ENCODE data around the gene FADS2.
A peak's percentile ranks its signal among the peaks of the same experiment; 100 is the strongest.

Gene FADS2

DNA sequence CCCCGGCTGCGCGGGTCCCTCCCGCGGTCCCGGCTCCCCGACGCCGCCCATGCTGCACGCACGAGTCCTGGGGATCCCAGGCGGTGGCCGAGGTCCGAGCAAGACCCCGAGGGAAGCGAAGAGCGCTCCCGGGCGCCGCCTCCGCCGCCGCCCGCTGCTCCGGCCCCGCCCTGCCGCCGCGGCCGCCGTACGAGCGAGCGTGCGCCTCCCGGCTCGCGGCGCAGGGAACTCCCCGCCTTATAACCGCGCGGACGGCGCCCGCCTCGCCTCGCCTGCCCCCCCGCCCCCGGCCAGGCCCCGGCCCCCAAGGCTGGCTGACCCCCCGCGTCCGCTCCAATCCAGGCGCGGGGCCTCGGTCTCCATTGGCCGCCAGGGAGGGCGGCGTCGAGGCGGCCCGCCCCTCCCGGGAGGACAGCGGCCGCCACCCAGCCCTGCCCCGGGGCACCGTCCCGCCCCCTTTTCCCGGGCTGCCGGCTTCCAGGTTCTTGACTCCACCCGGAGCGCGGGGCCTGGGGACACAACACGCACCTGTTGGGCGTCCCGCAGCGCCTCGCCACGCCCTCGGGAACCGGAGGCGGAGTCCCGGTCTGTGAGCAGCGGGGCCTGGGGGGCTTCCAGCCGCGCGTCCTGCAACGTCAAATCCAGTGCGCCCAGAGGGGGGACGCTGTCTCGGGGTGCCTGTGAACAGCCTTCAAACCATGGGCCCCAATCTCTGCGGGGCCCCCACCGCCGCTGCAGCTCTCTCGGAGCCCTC is 63.4 kb downstream of the FADS2 start, which contains the start of gene FADS3:
Gene FADS3 (minus strand): TSS at position 215 of the 754 bp plus-strand sequence. CDS start 164 bp downstream, at position 51.
- peak; percentile 26 for DNase-seq

DNA sequence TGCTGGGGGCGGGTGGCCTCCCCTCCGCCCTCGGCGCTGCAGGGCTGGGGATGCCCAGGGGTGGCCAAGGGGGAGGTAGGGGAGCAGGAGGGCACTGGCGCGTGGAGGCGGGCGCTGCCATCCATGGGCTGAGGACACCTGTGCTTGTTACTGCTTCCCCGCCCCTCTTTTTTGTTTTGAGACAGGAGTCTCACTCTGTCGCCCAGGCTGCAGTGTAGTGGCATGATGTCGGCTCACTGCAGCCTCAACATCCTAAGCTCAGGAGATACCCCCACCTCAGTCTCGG is 63.9 kb downstream of the FADS2 start:
- DNase-seq: no peak

DNA sequence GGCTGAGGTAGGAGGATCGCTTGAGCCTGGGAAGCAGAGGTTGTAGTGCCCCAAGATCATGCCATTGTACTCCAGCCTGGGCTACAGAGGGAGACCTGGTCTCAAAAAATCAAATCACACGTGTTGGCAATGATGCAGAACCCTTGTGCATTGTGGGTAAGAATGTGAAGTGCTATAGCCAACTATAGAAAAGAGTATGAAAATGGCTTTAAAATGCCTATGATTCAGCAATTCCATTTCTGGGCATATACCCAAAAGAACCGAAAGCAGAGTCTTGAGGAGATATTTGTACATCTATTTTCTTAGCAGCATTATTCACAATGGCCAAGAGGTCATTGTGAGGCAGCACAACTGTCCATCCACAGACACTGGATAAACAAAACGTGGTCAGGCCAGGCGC is 65.9 kb downstream of the FADS2 start:
- DNase-seq: no peak

DNA sequence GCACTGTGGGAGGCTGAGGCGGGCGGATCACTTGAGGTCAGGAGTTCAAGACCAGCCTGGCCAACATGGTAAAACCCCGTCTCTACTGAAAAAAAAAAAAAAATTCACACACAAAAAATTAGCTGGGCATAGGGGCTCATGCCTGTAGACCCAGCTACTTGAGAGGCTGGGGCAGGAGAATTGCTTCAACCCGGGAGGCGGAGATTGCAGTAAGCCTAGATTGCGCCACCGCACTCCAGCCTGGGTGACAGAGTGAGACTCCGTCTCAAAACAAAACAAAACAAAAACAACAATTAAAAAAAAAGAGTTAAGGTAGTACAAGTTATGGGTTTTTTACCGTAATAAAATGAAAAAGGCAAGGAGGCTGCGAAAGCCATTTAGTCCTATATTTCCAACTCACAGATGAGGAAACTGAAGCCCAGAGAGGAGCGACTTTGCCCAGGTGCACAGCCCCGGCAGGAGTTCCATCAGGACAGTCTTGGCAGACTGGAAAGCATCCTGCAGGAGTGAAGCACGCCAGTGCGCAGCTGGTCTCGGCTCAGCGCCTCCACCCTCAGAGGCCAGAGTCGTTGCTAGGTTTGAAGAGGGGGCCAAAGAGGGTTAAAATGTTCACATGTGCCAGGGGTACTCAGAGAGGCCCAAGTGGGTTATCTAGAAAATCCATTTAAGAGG is 67.1 kb downstream of the FADS2 start:
- no peak for DNase-seq

DNA sequence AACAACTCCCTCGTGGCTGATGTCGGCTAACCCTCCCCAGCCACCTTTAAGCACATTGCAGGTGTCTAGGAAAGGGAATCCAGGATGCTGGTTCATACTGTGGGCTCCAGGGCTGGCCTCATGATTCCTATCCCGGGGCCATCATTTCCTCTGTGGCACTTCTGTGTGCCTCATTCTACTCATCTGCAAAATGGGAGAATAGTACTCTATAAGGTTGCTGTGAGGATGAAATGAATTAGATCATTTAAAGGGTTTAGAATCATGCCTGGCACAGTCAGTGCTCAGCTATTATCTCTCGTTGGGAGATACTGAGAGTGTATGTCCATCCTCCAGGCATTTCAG is 67.6 kb downstream of the FADS2 start:
- DNase-seq: no peak

DNA sequence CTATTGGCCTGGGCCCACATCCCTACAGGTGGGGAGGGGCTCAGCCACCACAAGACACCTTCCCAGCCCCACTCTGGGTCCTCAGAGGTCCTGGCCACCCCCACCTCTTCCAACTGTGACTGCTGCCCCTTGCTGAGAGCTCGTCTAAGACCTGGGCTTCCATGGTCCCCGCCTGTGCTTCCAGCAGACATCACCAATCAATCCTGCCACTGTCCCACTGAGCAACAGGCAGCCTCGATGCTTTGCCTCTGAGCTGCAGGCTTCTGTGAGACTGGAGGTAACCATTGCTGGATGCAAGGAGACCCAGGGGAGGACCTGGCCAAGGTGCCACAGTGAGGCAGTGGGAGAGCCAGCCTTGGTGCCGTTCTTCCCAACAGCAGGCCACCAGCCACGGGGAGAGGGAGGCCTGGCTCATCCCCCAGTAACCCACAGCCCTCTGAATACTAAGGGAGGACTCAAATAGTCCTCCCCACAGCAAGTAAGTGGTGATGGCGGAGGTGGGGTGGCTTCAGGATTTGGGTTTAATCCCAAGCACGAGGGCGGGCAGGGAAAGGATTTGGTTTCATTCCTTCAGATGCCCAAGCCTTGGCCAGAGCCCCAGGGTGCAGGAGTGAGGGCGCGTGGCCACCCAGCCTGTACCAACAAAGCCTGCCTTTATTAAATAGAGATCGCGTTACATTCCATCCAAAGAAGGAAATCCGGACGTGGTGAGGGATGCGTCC is 68.7 kb downstream of the FADS2 start:
- DNase-seq: no peak

DNA sequence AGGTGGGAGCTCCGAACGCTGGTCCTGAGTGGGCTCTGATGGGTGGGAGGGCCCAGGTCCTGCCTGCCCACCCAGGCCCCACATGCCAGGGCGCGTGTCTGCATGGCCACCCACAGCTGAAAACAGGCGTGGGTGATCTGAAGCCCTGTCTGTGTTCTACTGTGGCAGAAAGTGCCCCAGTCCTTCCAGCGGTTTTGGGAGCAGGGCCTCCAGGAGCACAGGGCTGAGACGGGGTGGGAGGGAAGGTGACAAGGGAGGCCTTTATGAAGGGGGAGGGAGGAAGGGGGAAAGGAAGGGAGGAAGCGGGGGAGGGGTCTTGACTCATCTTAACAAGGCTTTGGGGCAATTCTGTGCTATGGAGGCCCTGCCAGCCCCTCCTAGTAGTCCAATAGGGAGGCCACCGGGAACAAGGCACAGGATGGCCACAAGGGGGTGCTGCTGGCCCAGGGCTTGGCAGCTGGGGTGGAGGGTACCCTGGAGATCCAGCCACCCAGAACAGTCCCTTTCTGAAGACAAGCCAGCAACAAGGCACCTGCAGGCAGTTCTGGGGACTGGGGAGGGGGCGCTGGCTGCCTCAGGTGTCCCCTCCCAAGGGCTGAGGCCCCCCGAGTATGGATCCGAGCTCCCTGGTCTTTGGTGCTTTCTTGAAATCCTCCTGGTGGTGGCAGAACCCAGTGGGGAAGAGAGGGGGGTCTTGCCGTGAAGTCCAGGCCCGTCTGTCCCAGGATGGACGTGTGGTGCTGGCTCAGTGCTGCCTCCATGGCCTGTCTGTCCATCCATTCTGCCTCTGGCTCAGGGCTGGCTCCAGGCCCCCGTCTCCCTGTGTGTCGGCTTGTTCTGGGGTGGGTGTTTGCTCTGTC is 69.5 kb downstream of the FADS2 start:
- peak; percentile 67 for DNase-seq

DNA sequence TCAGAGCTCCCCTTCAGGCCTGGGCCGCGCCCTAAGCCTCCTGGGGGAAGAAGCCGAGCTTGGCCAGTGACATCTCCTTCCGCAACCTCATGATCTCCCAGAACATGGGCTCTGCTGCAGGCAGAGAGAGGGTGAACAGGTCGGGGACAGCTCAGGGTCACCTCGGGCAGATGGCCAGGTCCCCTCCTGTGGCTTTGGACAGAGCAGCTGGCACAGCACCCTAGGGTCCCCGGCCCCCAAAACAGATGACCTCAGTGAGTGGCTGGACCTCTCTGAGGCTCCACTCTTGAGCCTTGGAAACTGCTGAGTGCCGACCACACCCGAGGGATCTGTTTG is 70.1 kb downstream of the FADS2 start:
- DNase-seq: no peak

DNA sequence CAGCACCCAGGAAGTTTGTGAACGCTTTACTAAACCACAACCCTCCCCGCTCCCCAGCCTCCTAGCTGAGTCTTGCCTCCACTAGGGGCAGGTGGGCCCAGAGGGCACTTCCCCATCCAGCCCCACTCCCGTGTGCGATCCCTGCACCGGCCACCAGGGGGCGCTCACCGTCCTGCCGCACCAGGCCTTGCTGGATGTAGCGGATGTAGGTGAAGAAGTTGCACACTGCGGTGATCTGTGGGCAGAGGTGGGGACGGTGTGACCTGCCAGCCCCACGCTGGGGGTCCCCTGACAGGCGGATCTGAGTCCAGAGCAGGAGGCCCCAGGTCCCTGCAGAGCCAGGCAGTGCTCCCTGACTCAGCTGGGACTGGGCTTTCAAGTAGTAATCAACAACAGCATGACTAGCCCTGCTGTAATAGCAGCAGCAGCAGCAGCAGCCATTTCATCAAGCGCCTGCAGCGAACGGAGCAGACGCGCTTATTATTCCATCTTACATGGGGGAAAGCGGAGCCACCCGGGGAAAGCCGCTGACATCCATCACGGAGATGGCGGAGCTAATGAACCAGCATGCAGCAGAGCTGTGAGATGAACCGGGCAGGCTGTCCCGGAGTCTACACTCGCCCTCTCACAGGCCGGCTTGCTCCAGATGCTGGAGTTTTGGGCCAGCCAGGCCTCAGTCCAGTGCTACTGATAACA is 71.2 kb downstream of the FADS2 start:
- peak; percentile 88 for DNase-seq

DNA sequence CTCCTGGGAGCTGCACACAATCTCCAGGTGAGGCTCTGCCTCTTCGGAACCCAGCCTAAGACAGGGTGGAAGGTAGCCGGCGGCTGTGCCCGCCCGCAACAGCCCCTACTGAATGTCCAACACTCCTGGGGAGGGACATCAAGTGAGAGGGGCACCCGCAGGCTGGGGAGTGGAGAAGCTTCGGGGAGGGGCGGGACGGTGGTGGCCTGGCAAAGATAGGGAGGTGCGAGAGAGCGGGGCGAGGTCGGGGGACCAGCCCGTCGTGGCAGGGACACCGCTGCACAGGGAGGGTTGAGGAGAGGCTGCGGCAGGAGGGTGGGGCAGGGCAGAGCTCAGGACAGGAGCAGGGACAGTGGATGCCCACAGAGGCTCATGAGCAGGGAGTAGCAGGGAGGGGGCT is 72.2 kb downstream of the FADS2 start:
- no peak for DNase-seq

DNA sequence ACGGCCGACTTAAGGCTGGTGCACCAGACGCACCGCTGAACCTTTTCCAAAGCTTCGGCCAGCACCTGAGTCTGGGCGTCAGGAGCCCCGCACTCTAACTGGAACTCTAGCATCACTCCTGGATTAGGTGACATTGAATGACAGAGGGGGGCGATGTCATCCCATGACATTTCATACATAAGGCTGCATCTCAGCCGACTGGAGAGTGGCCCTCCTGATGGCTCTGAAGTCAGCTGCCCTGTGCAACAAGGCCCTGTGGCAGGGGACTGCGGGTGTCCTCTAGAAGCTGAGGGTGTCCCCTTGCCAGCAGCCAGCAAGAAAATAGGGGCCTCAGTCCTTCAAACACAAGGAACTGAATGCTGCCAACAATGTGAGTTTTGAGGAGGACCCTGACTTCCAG is 73.3 kb downstream of the FADS2 start:
- DNase-seq: no peak

DNA sequence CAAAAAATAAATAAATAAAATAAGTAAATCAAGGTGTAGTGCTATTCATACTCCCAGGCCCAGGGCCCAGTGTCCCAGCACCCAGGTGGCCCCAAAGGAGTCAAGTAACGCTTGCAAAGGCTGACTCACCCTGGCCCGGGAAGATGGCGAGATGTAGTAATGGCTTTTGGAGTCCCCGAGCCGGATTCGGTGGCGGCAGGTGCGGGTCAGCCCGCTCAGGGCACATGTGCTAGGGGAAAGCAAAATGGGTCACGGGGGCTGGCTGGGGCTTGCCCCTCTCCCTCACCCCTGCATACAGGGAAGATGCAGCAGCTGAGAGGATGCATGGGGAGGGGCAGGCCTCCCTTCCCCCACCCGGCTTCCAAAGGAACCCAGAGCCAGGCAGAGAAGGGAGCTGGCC is 74.2 kb downstream of the FADS2 start:
- DNase-seq: no peak

DNA sequence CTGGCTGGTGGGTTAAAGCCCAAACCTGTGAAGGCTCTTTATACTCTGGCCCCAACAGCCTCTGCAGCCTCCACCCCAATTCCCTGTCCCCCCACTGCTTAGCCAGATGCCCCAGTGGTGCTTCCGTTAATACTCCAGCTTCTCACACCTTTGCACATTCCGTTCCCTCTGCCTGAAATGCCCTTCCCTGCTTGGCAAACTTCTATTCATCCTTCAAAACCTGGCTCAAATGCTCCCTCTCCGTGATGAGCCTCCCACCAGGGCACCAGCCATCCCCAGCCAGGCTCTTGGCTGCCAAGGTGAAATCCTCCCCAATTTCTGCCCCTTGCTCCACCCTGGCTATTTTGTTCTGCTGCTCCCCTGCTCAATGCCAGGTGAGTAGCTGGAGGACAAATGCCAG is 75.7 kb downstream of the FADS2 start:
- no peak for DNase-seq

DNA sequence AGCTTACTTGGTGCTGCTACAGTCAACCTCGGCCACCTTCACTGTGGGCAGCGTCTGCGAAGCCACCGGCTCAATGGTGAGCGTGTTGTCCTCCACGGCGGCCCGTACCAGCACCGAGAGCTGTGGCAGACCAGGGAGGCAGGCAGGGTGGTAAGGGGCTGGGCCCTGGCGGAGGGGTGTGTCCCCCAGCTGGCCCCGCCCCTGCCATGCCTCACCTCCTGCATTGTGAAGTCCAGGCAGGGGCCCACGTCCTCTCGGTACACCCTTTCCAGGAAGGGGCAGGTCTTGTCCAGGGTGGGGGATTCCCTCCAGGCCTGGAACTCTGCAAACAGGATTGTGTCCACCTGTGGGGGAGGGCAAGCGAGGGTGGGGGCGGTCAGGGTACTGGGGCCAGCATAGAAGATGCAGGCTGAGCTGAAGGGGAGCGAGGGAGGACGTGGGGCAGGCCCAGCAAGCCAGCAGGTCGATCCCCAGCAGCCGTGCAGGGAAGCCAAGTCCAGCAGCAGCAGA is 76.5 kb downstream of the FADS2 start:
- no peak for DNase-seq

DNA sequence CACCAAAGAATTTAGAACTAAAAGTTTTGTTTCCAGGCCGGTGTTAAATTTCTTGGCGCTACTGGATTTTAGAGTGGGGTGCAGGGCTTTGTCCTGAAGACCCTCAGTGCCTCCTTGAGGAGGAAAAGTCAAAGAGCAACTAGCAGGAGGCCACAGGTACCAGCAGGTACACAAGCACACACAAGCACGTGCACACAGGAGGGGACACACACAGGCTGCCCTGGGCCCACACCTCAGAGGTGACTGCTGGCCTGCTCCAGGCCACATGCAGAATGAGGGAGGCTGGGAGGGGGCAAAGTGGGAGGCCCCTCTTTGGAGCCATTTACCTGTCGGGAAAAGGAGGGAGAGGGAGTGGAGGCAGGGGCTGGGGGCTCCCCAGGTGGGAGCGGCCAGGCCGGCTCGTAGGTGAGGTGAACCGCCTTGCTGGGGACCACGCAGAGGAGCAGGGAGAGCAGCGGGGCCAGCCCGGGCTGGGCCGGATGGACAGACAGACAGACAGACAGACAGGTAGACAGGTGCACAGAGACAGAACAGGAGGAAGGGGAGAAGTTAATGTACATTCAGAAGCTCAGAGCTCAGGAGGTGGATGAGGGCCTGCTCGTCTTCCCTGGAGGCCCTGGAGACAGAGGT is 77.1 kb downstream of the FADS2 start:
- DNase-seq: no peak

DNA sequence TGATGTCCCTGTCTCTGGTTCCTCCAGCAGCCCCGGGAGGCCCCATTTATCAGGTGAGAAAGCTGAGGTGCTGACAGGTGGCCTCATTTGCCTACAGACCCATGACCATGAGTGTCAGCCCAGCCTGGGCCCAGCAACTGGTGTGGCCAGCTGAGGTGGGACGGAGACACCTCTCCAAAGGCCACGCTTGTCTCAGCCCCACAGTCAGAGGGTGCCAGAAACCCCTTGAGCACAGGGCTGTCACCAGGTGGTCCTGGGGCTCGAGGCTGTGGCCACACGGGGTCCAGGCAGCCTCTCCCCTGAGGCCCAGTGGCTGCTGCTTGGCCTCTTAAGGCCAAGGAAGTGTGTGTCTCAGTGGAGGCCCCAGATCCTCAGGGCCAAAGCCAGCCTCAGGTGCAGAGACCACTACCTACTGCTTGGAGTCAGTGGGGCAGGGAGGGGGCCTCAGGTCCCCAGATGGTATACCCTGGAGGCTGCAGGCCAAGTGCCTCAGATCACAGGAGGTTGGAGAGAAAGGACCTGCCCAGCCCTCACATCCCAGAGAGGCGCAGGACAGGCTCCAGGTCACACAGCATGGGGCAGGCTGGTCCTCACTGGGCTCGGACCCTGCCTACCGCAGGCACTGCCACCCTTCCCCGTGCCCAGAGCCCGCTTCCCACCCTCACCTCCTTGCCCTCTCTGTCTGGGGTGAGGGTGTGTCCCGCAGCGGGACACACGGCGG is 77.9 kb downstream of the FADS2 start:
- no peak for DNase-seq

DNA sequence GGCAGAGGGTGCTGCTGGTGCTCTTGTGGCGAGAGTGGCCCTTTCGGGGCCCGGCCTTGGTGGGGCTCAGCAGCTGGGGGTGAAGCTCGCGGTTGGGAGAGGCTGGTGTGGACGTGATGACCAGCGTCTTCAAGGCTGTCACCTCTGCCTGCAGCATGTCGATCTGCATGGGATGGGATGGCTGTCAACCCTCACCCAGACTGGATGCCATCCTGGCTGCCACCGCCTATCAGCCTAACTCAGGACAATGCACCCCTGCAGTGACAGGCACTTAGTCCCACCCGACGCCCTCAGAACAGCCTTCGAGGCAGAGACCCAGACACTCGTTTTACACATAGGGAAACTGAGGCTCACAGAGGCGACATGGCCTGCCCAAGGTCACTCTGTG is 78.4 kb downstream of the FADS2 start:
- DNase-seq: no peak

DNA sequence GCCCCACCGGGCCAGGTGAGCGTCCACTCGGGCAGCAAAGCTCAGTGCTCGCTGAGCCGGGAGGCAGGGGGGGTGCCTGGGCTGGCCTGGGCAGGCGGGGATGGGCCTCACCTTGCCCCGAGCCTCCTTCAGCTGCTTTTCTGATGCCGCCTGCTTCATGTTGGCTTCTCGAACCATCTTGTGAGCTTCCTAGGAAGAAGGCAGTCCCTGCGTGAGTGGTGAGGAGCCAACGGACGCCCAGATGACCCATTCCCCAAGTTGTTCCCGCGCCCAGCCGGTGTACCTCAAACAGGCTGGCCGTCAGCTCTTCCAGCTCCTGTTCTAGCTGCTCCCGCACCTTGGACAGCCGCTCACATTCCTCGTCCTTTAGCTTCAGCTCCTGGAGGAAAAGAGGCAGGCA is 79.2 kb downstream of the FADS2 start:
- no peak for DNase-seq

DNA sequence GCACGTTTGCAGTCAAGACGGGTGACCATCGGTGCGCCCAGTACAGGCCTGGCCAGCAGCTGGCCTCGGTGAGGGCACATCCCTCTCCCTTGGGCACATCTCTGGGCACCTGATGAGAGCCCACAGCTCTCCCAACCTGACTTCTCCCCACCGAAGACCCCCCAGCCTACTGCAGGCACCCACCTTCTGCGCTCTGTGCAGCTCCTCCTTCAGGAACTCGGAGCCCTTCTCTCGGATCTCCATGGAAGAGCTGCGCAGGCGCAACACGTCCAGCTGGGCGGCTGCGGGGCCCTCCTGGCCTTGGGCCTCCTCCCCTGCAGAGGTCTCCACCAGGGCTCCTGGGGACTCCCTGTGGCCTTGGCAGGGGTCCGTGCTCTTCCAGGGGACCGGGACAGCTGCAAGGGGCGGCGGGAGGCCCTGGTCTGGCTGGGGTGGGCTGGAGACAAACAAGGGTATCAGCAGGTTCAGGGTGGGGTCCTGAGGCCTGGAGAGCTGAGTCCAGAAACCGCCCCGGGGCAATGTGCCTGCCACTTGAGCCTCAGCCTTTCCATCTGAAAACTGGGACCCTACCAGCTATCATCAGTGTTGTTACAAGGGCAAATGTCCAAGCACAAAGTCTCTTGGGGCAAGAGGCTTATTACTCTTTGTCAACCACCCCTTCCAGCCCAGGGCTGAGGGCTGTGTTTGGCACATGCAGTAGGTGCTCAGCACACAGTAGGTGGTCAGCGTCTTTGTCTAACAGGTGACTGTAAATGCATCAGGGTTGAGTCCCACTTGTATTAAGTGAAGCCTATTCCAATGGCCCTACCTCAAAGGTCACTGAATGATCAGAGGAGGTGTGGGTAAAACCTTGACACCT is 80.0 kb downstream of the FADS2 start:
- DNase-seq: no peak

DNA sequence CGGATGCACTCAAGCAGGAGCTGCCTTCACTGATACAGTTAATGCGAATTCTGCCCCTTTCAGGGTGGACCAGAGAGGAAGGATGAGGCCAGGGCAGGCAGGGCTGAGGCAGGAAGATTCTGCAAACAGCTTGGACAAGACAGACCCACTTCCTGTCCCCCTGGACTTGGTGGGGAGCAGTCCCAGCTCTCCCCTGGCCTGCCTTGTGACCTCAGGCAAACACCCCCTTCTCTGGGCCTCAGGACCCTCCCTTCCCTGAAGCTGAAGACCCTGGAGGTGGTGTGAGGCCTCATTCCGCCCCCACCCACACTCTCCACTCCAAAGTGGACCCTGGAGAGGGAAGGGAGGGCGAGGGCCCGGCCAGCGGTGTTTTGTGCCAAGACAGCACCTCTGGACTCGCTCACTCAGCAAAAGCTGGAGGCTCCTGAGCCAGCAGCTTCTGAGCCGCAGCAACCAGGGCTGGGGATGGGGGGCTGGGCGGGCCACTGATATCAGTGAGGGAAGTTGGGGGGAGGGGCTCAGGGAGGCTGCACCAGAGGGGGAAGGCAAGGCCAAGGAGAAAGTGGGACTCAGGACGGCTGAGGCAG is 80.7 kb downstream of the FADS2 start:
- DNase-seq: no peak
